Gastrocnemius medialis (tissue), 4 donors: ENCODE measurements around the gene AFF3.

Experiments
- CTCF ChIP-seq, 5 experiments: fragments of 450-650 bp in 3 of 5; fragments of 200-600 bp in 2 of 5; sonication (generic) in 2 of 5; IDR thresholded peaks in 4 of 5; conservative IDR thresholded peaks in 1 of 5; 1 replicate in 4 of 5; 2 replicates in 1 of 5; pipeline ENCODE4 v1.5.1; 2016 to 2019; ENCODE audit warnings: antibody characterized with exemption in 5 of 5, mild to moderate bottlenecking in 3 of 5, moderate library complexity in 3 of 5
- POLR2A ChIP-seq, 2 donors: fragments of 450-650 bp; IDR thresholded peaks; one replicate each; pipeline ENCODE4 v1.6.1; 2017; ENCODE audit warnings: antibody characterized with exemption in 2 of 2, mild to moderate bottlenecking in 2 of 2, moderate library complexity in 2 of 2

GRCh38 chr2:99840831-99841230 is 301.6 kb downstream of the AFF3 start:
- TF ChIP-seq CTCF (IDR thresholded peaks at IDR 0.05 in 4 of 5, conservative IDR thresholded peaks at IDR 0.05 in 1 of 5) (no peak), POLR2A (IDR thresholded peaks at IDR 0.05) (no peak)
